Activated CD8-positive, alpha-beta T cell treated with anti-CD3 and anti-CD28 coated beads, Interleukin-2, amount 10 ng/mL, durations not matched to agents 7 days and 5 days (primary cell): ENCODE data around the gene CCDC80. TPM values are rescaled to one million over a fixed set of nuclear protein-coding genes. Genes with fewer than 3 reads are reported as not detected.

Source experiments
- ATAC-seq: fragments of 150-1000 bp; cut with Tn5 transposase; one replicate; pipeline ENCODE4 v1.10.0; 2021; ENCODE audit warnings: moderate library complexity
- CTCF ChIA-PET: fragments of 350-600 bp; sonication (Branson Sonifier 250); formaldehyde crosslinking; loops from one replicate; lab custom pipeline; 2021; ENCODE audit warnings: antibody characterized with exemption; lab: Charles Lee
- POLR2A ChIA-PET: fragments of 350-600 bp; sonication (Branson Sonifier 250); formaldehyde crosslinking; loops from one replicate; lab custom pipeline; 2021; ENCODE audit warnings: antibody characterized with exemption; lab: Charles Lee
- DNase-seq: peaks from one replicate; pipeline ENCODE4 v3.0.0-alpha.2; 2020
- H3K27ac Mint-ChIP-seq: one replicate; pipeline ENCODE4 v1.8.0; 2021; ENCODE audit warnings: mild to moderate bottlenecking, mixed read lengths
- H3K27me3 Mint-ChIP-seq: one replicate; pipeline ENCODE4 v1.8.0; 2021; ENCODE audit warnings: low read depth, mixed read lengths
- H3K36me3 Mint-ChIP-seq: one replicate; pipeline ENCODE4 v1.8.0; 2021; ENCODE audit warnings: low read depth, mixed read lengths
- H3K4me1 Mint-ChIP-seq: one replicate; pipeline ENCODE4 v1.8.0; 2021; ENCODE audit warnings: low read depth, mixed read lengths
- H3K4me3 Mint-ChIP-seq: one replicate; pipeline ENCODE4 v1.8.0; 2021; ENCODE audit warnings: mild to moderate bottlenecking, mixed read lengths
- H3K9me3 Mint-ChIP-seq: one replicate; pipeline ENCODE4 v1.8.0; 2022; ENCODE audit warnings: mixed read lengths; ENCODE audit not compliant: insufficient read depth
- total RNA-seq, 2 experiments: library from RNA; stranded (reverse); gene quantifications; one replicate each; pipeline ENCODE4 v1.2.3, GENCODE V29; 2021

Gene CCDC80
- total RNA-seq, 2 experiments from 2014 or later: not detected

DNA sequence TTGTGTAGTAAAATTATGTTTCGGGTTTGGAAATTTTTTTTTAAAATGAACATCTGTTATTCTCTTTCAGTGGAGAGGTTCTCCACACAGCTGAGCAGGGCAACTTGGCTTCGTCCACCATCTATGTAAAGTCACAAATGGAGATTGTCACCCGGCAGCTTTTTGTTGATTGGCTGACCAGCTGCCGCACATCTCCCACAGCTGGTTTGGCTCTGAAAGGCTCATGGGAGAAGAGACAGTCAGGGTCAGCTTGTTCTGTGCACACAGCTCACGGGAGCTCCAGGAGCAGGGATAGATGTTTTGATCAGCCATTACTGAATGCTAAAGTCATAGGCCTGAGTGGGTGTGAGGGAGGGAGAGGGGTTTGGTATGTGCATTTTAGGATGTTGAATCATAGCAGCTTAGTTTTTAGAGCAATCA lies 12.9 kb upstream of the CCDC80 start:
- no peaks in the 10 kb centered on the region for H3K9me3 Mint-ChIP-seq
- POLR2A ChIA-PET: no interaction called here
- CTCF ChIA-PET: interaction anchor here (0.9 to 6.3 kb wide), 7 partner anchors 11 to 83 kb away, joined by 3 to 32 read pairs (median 6); no protein-coding TSS in a partner anchor
- H3K4me1 Mint-ChIP-seq: peaks cover 14% of the 10 kb centered on the region
- H3K4me3 Mint-ChIP-seq: no peak overlapping the region
- no peaks in the 10 kb centered on the region for H3K36me3 Mint-ChIP-seq
- DNase-seq (no peak), ATAC-seq (no peak)
- H3K27ac Mint-ChIP-seq: no peak overlapping the region
- peaks cover 9% of the 10 kb centered on the region for H3K27me3 Mint-ChIP-seq

GRCh38 chr3:112653209-112653871 lies 12.4 kb upstream of the CCDC80 start:
- Mint-ChIP-seq H3K4me1 (peaks cover 18% of the 10 kb centered on the region), H3K4me3 (no peak overlapping the region), H3K27ac (no peak overlapping the region), H3K9me3 (no peaks in the 10 kb centered on the region), H3K27me3 (peaks cover 9% of the 10 kb centered on the region), H3K36me3 (no peaks in the 10 kb centered on the region)
- no peak for ATAC-seq
- CTCF ChIA-PET: interaction anchor here (0.9 to 6.3 kb wide), 5 partner anchors 11 to 326 kb away, joined by 4 to 32 read pairs (median 6); no protein-coding TSS in a partner anchor
- DNase-seq: no peak
- POLR2A ChIA-PET: no interaction called here

DNA sequence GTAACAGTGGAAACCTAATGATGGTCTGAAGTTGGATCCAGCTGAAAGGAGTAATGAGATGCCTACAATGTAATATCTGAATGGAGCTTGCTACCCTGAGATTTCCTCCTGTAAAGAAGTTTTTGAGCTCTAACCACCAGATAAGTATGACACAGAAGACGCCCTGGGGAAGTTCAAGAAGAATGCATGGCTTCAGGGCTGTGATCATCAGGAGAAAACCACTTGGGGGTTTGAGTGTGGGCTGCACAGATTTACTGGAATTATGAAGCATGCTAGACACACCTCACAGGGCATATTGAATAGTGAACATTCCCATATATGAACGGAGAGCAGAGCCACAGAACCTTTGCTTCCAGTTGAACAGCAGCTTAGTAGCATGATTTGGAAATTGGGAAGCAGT lies 10.6 kb upstream of the CCDC80 start:
- no peaks in the 10 kb centered on the region for H3K9me3 Mint-ChIP-seq

DNA sequence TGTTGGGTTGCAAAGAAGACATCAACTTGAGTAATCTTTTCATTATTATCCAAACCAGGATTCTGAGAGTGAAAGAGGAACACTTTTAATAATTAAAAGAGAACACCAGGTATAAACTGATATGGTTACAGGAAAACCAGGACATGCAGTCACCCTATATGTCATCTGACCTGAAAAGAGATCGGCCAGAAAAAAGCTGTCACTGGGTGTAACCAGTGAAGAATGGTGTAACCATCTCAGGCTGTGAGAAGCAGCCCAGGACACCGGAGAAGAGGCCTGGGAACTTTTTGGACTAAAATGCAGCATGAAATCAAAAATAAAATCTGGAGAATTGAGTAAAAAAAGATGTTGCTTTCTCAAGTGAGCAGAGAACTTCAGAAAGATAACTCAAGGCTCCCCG lies 10.1 kb upstream of the CCDC80 start:
- no peak overlapping the region for H3K4me3 Mint-ChIP-seq

More for the DNA sequence above, 10.6 kb upstream of the CCDC80 start:
- ChIA-PET CTCF (interaction anchor here (0.9 to 6.3 kb wide), 5 partner anchors 9 to 384 kb away, joined by 3 to 32 read pairs (median 3); no protein-coding TSS in a partner anchor), POLR2A (no interaction called here)
- H3K4me1 Mint-ChIP-seq: peaks cover 17% of the 10 kb centered on the region
- DNase-seq: no peak
- no peak overlapping the region for H3K27ac Mint-ChIP-seq
- peaks cover 14% of the 10 kb centered on the region for H3K27me3 Mint-ChIP-seq
- no peak for ATAC-seq
- no peak overlapping the region for H3K4me3 Mint-ChIP-seq
- H3K36me3 Mint-ChIP-seq: peaks cover 2% of the 10 kb centered on the region

GRCh38 chr3:112650482-112650881 lies 9.5 kb upstream of the CCDC80 start:
- Mint-ChIP-seq H3K9me3 (no peaks in the 10 kb centered on the region), H3K27me3 (peaks cover 17% of the 10 kb centered on the region), H3K36me3 (peaks cover 2% of the 10 kb centered on the region), H3K4me3 (no peak overlapping the region), H3K4me1 (peaks cover 17% of the 10 kb centered on the region), H3K27ac (no peak overlapping the region)
- ChIA-PET CTCF (interaction anchor here (1.8 to 6.3 kb wide), 2 partner anchors 8 to 84 kb away, joined by 6 to 32 read pairs; no protein-coding TSS in a partner anchor), POLR2A (no interaction called here)
- no peak for DNase-seq
- no peak for ATAC-seq

More for the DNA sequence above, 10.1 kb upstream of the CCDC80 start:
- ATAC-seq (no peak), DNase-seq (no peak)
- Mint-ChIP-seq H3K27me3 (peaks cover 17% of the 10 kb centered on the region), H3K36me3 (peaks cover 2% of the 10 kb centered on the region), H3K9me3 (no peaks in the 10 kb centered on the region), H3K4me1 (peaks cover 17% of the 10 kb centered on the region), H3K27ac (no peak overlapping the region)
- POLR2A ChIA-PET: no interaction called here
- CTCF ChIA-PET: interaction anchor here (0.9 to 6.3 kb wide), 4 partner anchors 8 to 384 kb away, joined by 3 to 32 read pairs (median 4); no protein-coding TSS in a partner anchor

- Mint-ChIP-seq H3K27me3 (peaks cover 13% of the 10 kb centered on the region), H3K36me3 (peaks cover 2% of the 10 kb centered on the region), H3K9me3 (no peaks in the 10 kb centered on the region), H3K4me3 (no peak overlapping the region), H3K4me1 (peaks cover 18% of the 10 kb centered on the region), H3K27ac (no peak overlapping the region)
- no peak for ATAC-seq
- no peak for DNase-seq
- ChIA-PET POLR2A (no interaction called here), CTCF (no interaction called here)
These were observed 8.5 kb upstream of the CCDC80 start for GRCh38 chr3:112649478-112649735.

DNA sequence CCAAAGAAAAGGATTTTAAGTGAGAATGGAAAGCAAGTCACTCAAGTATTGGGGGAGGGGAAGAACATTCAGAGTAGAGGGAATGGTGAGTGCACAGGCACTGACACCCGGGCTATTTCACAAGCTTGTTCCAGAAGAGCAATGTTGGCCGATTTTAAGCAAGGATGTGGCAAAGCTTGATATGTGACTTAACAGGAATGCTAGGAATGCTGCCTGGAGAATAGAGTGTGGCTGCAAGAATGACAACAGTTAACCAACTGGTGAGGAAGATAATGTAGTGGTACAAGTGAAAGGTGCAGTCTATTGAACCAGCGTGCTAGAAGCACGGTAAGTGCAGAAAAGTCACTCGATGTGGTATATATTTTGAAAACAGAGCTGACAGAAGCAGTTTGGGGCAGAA lies 6.2 kb upstream of the CCDC80 start:
- Mint-ChIP-seq H3K4me1 (peaks cover 37% of the 10 kb centered on the region), H3K27me3 (peaks cover 10% of the 10 kb centered on the region), H3K27ac (no peak overlapping the region), H3K4me3 (no peak overlapping the region), H3K9me3 (no peaks in the 10 kb centered on the region), H3K36me3 (peaks cover 2% of the 10 kb centered on the region)
- CTCF ChIA-PET: interaction anchor here (1.1 to 9.8 kb wide), 4 partner anchors 49 to 334 kb away, joined by 3 to 132 read pairs (median 57); no protein-coding TSS in a partner anchor
- POLR2A ChIA-PET: no interaction called here
- ATAC-seq: no peak
- DNase-seq: no peak

DNA sequence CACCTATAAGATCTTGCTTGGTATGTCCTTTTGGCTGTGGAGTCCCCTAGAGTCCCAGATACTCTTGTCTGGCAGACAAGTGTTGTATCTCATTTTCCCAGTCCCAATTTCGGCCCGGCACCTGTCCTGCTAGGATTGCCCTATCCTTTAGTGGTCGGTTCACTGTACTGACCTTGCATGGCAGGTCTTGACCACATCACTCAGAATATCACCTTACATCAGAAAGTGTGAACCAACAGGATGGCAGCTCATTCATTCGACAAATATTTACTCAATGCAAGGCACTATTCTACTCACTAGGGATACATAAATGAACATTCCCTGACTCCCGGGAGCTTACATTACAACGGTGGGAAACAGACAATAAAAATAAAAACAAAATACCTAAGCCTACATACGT lies 5.7 kb upstream of the CCDC80 start:
- CTCF ChIA-PET: interaction anchor here (1.1 to 9.8 kb wide), 4 partner anchors 49 to 335 kb away, joined by 3 to 132 read pairs (median 57); no protein-coding TSS in a partner anchor
- Mint-ChIP-seq H3K27ac (no peak overlapping the region), H3K4me1 (peaks cover 37% of the 10 kb centered on the region), H3K4me3 (no peak overlapping the region), H3K27me3 (peaks cover 10% of the 10 kb centered on the region), H3K9me3 (no peaks in the 10 kb centered on the region), H3K36me3 (peaks cover 2% of the 10 kb centered on the region)
- ATAC-seq (no peak), DNase-seq (no peak)
- POLR2A ChIA-PET: interaction anchor here (0.7 kb wide), 1 partner anchor 10 kb away, joined by 3 read pairs; no protein-coding TSS in a partner anchor

DNA sequence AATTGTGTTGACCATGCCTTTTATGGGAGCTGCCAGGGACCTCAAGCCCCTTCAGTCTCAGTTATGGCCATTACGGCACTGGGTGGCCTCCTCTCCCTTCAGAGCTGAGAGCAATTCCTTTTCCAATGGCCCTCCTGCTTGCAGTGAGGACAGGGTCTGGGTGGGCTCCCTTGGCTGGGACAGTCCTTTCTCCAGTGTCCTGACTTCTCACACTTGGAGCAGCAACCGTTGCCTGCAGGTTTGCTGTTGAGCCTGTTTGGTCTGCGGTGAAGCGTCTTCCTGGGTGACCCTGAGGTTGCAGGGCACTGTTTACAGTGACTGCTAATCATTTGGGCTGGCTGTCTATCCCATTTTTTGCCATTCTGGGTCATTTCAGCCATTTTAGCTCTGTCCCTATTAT lies 3.5 kb upstream of the CCDC80 start:
- Mint-ChIP-seq H3K4me1 (peaks cover 33% of the 10 kb centered on the region), H3K4me3 (no peak overlapping the region), H3K36me3 (peaks cover 2% of the 10 kb centered on the region), H3K9me3 (no peaks in the 10 kb centered on the region), H3K27me3 (peaks cover 10% of the 10 kb centered on the region), H3K27ac (no peak overlapping the region)
- ChIA-PET CTCF (interaction anchor here (1.2 to 9.8 kb wide), 18 partner anchors 10 to 392 kb away, joined by 3 to 132 read pairs (median 18); partner anchors contain the start of genes CD200R1 and GTPBP8), POLR2A (no interaction called here)
- ATAC-seq: no peak
- no peak for DNase-seq

GRCh38 chr3:112643621-112644240 lies 2.8 kb upstream of the CCDC80 start:
- H3K27ac Mint-ChIP-seq: peak overlapping the region; percentile 40
- DNase-seq: no peak
- H3K9me3 Mint-ChIP-seq: no peaks in the 10 kb centered on the region
- H3K4me3 Mint-ChIP-seq: peak overlapping the region; percentile 59
- POLR2A ChIA-PET: interaction anchor here (0.9 kb wide), 1 partner anchor 331 kb away, joined by 3 read pairs; the partner anchor contains the start of gene CD200R1
- ATAC-seq: no peak
- CTCF ChIA-PET: interaction anchor here (0.6 to 9.8 kb wide), 41 partner anchors 9 to 532 kb away, joined by 3 to 132 read pairs (median 5); partner anchors contain the start of genes CD200R1, CD200R1L and GTPBP8
- H3K27me3 Mint-ChIP-seq: peaks cover 10% of the 10 kb centered on the region
- peaks cover 26% of the 10 kb centered on the region for H3K4me1 Mint-ChIP-seq
- H3K36me3 Mint-ChIP-seq: peaks cover 2% of the 10 kb centered on the region

GRCh38 chr3:112642912-112643506 lies 2.1 kb upstream of the CCDC80 start:
- ChIA-PET CTCF (interaction anchor here (0.6 to 9.8 kb wide), 57 partner anchors 8 to 645 kb away, joined by 3 to 132 read pairs (median 4); partner anchors contain the start of genes CD200R1, CD200R1L and GTPBP8), POLR2A (interaction anchor here (0.9 kb wide), 1 partner anchor 332 kb away, joined by 3 read pairs; the partner anchor contains the start of gene CD200R1)
- peak overlapping the region; percentile 64 for H3K27ac Mint-ChIP-seq

More at GRCh38 chr3:112642912-112643506, 2.1 kb upstream of the CCDC80 start:
- ATAC-seq (peak; percentile 100), DNase-seq (peak; percentile 92)
- no peaks in the 10 kb centered on the region for H3K36me3 Mint-ChIP-seq
- peaks cover 21% of the 10 kb centered on the region for H3K4me1 Mint-ChIP-seq
- peaks cover 10% of the 10 kb centered on the region for H3K27me3 Mint-ChIP-seq
- H3K9me3 Mint-ChIP-seq: no peaks in the 10 kb centered on the region
- H3K4me3 Mint-ChIP-seq: peak overlapping the region; percentile 59
